ENCODE results near the gene MRPL1. TPM values are rescaled to one million over a fixed set of nuclear protein-coding genes. Genes with fewer than 3 reads are reported as not detected.

Gene MRPL1
- polyA plus RNA-seq, 2 of the 4 experiments (the other 2 are of a cell fraction): 24.6 to 62.3 TPM

GRCh38 chr4:77818073-77818601 lies 44.5 kb upstream of the MRPL1 start:
- peaks cover 16% of the 10 kb centered on the region; the same call in 2 of the 3 replicates for H3K4me1 ChIP-seq
- under 1% methylated on average over 13 of the region's 13 CpGs for WGBS (ENCODE audit: missing lambda C conversion rate)
- peak overlapping the region; percentile 81 for H3K4me3 ChIP-seq
- ATAC-seq: peak; percentile 68 to 85
- CTCF ChIA-PET: interaction anchor here (0.7 to 1.7 kb wide), 5 partner anchors 17 to 199 kb away, joined by 3 to 6 read pairs (median 3); partner anchors contain the start of gene MRPL1
- H3K4me2 ChIP-seq: peak overlapping the region; percentile 76
- FAIRE-seq: peak; percentile 32
- DNase-seq (ENCODE audit: low read depth in 1 of 2, low spot score in 1 of 2): peak; percentile 72 to 83
- H3K9me3 ChIP-seq: no peaks in the 10 kb centered on the region
- H3K27ac ChIP-seq: peak overlapping the region; percentile 95 to 96
- TF ChIP-seq CHD4 (IDR thresholded peaks at IDR 0.05; ENCODE audit: borderline replicate concordance) (no peak), HOXB13 (CRISPR knock-in tag; IDR thresholded peaks at IDR 0.05; ENCODE audit: low read depth) (no peak), RAD21 (conservative IDR thresholded peaks at IDR 0.05 in 1 of 2, IDR thresholded peaks at IDR 0.05 in 1 of 2) (peak; percentile 30 to 35; a peak in 1 of 5 replicates)
- TF ChIP-seq, protein P1, sequence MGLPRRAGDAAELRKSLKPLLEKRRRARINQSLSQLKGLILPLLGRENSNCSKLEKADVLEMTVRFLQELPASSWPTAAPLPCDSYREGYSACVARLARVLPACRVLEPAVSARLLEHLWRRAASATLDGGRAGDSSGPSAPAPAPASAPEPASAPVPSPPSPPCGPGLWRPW (IDR thresholded peaks at IDR 0.05): no peak
- TF ChIP-seq, protein P2, sequence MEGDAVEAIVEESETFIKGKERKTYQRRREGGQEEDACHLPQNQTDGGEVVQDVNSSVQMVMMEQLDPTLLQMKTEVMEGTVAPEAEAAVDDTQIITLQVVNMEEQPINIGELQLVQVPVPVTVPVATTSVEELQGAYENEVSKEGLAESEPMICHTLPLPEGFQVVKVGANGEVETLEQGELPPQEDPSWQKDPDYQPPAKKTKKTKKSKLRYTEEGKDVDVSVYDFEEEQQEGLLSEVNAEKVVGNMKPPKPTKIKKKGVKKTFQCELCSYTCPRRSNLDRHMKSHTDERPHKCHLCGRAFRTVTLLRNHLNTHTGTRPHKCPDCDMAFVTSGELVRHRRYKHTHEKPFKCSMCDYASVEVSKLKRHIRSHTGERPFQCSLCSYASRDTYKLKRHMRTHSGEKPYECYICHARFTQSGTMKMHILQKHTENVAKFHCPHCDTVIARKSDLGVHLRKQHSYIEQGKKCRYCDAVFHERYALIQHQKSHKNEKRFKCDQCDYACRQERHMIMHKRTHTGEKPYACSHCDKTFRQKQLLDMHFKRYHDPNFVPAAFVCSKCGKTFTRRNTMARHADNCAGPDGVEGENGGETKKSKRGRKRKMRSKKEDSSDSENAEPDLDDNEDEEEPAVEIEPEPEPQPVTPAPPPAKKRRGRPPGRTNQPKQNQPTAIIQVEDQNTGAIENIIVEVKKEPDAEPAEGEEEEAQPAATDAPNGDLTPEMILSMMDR (IDR thresholded peaks at IDR 0.05): peak; percentile 28
- POLR2A ChIA-PET: interaction anchor here (0.7 to 1.2 kb wide), 3 partner anchors 35 to 45 kb away, joined by 4 to 8 read pairs (median 8); partner anchors contain the start of gene MRPL1

GRCh38 chr4:77818602-77819403 lies 43.8 kb upstream of the MRPL1 start, which contains the start of gene CNOT6L:
Gene CNOT6L, minus strand, starts transcription at chr4:77819368. Its CDS starts 60 bp downstream, at chr4:77819308.
- peak within 1 kb of the TSS; percentile 81 for H3K4me2 ChIP-seq
- H3K4me3 ChIP-seq: peak within 1 kb of the TSS; percentile 81
- ChIA-PET POLR2A (interaction anchor here (1.0 to 1.2 kb wide), 2 partner anchors 44 to 45 kb away, joined by 8 read pairs; partner anchors contain the start of gene MRPL1), CTCF (interaction anchor here (1.4 to 1.7 kb wide), 2 partner anchors 43 to 58 kb away, joined by 3 to 6 read pairs; partner anchors contain the start of gene MRPL1)
- FAIRE-seq (no peak), ATAC-seq (peak; percentile 55 to 74), DNase-seq (ENCODE audit: low read depth in 1 of 2, low spot score in 1 of 2) (peak; percentile 5 to 66)
- H3K9me3 ChIP-seq: no peaks in the 10 kb centered on the region
- TF ChIP-seq PHF8 (IDR thresholded peaks at IDR 0.05; ENCODE audit: borderline replicate concordance, low read depth) (peak; percentile 36; the same call in 1 of the 2 replicates), NFE2L2 (conservative IDR thresholded peaks at IDR 0.05; ENCODE audit: low read length) (no peak), ZNF302 (CRISPR knock-in tag; IDR thresholded peaks at IDR 0.05) (no peak)
- H3K4me1 ChIP-seq: peaks cover 16% of the 10 kb centered on the region; the same call in 2 of the 3 replicates
- peak within 1 kb of the TSS; percentile 95 to 96 for H3K27ac ChIP-seq
- under 1% methylated on average over 21 of the region's 89 CpGs for WGBS (ENCODE audit: missing lambda C conversion rate)

GRCh38 chr4:77819404-77819842 lies 43.2 kb upstream of the MRPL1 start:
- Histone ChIP-seq H3K27ac (peak overlapping the region; percentile 95 to 96), H3K4me2 (peak overlapping the region; percentile 76), H3K4me3 (peak overlapping the region; percentile 81), H3K4me1 (peaks cover 15% of the 10 kb centered on the region; the same call in 2 of the 3 replicates), H3K9me3 (no peaks in the 10 kb centered on the region)
- ATAC-seq (peak in 1 of 2 experiments; percentile 40; a peak in 4 of 6 replicates), DNase-seq (ENCODE audit: low read depth in 1 of 2, low spot score in 1 of 2) (no peak), FAIRE-seq (no peak)
- CTCF ChIA-PET: interaction anchor here (1.0 to 1.4 kb wide), 2 partner anchors 43 to 83 kb away, joined by 3 to 7 read pairs; partner anchors contain the start of gene MRPL1
- TF ChIP-seq JUN (IDR thresholded peaks at IDR 0.05) (no peak), RNF2 (IDR thresholded peaks at IDR 0.05; ENCODE audit: borderline replicate concordance, low read depth) (no peak), NFE2L2 (conservative IDR thresholded peaks at IDR 0.05; ENCODE audit: low read length) (no peak), CHD4 (IDR thresholded peaks at IDR 0.05; ENCODE audit: borderline replicate concordance) (no peak), KDM5A (IDR thresholded peaks at IDR 0.05) (no peak), BCL3 (IDR thresholded peaks at IDR 0.05) (no peak), RCOR1 (IDR thresholded peaks at IDR 0.05; ENCODE audit: low read depth, low read length) (no peak), TFCP2L1 (CRISPR knock-in tag; IDR thresholded peaks at IDR 0.05) (no peak), NPAS2 (CRISPR knock-in tag; IDR thresholded peaks at IDR 0.05; ENCODE audit: borderline replicate concordance) (no peak), JUNB (IDR thresholded peaks at IDR 0.05) (no peak)
- WGBS (ENCODE audit: missing lambda C conversion rate): no CpG with 5 or more reads among the region's 66 CpGs
- POLR2A ChIA-PET: interaction anchor here (2.1 kb wide), 1 partner anchor 43 kb away, joined by 33 read pairs; the partner anchor contains the start of gene MRPL1

All from A549 (cell line).